PFSK-1 (cell line): ENCODE results near the gene PRMT7.

Source experiments
- FOXP2 ChIP-seq: optimal IDR thresholded peaks from 2 replicates; pipeline ENCODE3; 2011; ENCODE audit warnings: borderline replicate concordance, control low read depth, inconsistent platforms; ENCODE audit not compliant: insufficient read depth; ENCODE audit errors: extremely low read length, extremely low read depth
- POLR2AphosphoS5 ChIP-seq: IDR thresholded peaks from 2 replicates; pipeline ENCODE4 v1.6.1; 2012; ENCODE audit warnings: low read depth, mild to moderate bottlenecking, control low read depth, low read length, moderate library complexity
- REST ChIP-seq, 2 experiments: IDR thresholded peaks; 2 replicates each; pipeline versions ENCODE4 v1.6.1 to v1.8.0; 2011 to 2012; ENCODE audit warnings: low read depth in 2 of 2, low read length in 2 of 2, control low read depth in 1 of 2, inconsistent platforms in 1 of 2, mild to moderate bottlenecking in 1 of 2, moderate library complexity in 1 of 2; ENCODE audit not compliant: insufficient read depth in 1 of 2
- SIN3A ChIP-seq: IDR thresholded peaks from 2 replicates; pipeline ENCODE4 v1.6.1; 2012; ENCODE audit warnings: mild to moderate bottlenecking, low read length, moderate library complexity, borderline replicate concordance; ENCODE audit not compliant: insufficient read depth
- TAF1 ChIP-seq: IDR thresholded peaks from 2 replicates; pipeline ENCODE4 v1.6.1; 2012; ENCODE audit warnings: low read length, control low read depth, borderline replicate concordance; ENCODE audit not compliant: insufficient read depth

PRMT7 gene

GRCh38 chr16:68283801-68284598 is 26.8 kb upstream of the PRMT7 start:
- no peak for TF ChIP-seq FOXP2
- no peak for TF ChIP-seq SIN3A
- no peak for TF ChIP-seq POLR2AphosphoS5
- TF ChIP-seq TAF1 = no peak
- TF ChIP-seq REST (IDR thresholded peaks at IDR 0.05; ENCODE audit: insufficient read depth in 1 of 2, low read depth in 2 of 2, low read length in 2 of 2) = no peak

GRCh38 chr16:68284847-68285246 is 26.0 kb upstream of the PRMT7 start:
- TF ChIP-seq SIN3A (no peak), POLR2AphosphoS5 (no peak), TAF1 (no peak), FOXP2 (no peak), REST (IDR thresholded peaks at IDR 0.05; ENCODE audit: insufficient read depth in 1 of 2, low read depth in 2 of 2, low read length in 2 of 2) (no peak)

- TF ChIP-seq FOXP2 (no peak), REST (IDR thresholded peaks at IDR 0.05; ENCODE audit: insufficient read depth in 1 of 2, low read depth in 2 of 2, low read length in 2 of 2) (no peak), POLR2AphosphoS5 (no peak), TAF1 (no peak), SIN3A (no peak)
Observed at GRCh38 chr16:68285683-68286082, 25.1 kb upstream of the PRMT7 start.

GRCh38 chr16:68286153-68287074 is 24.4 kb upstream of the PRMT7 start:
- TF ChIP-seq TAF1 (no peak), POLR2AphosphoS5 (no peak), SIN3A (no peak), REST (IDR thresholded peaks at IDR 0.05; ENCODE audit: insufficient read depth in 1 of 2, low read depth in 2 of 2, low read length in 2 of 2) (no peak), FOXP2 (no peak)
